Measurements from ENCODE around the gene ZNF600.
"Not testable (repeated sequence)": the region's sequence is repeated elsewhere in the genome, so short reads cannot be mapped to it uniquely, and the experiment has no call there.

ZNF600 gene

GRCh38 chr19:52743091-52743490 lies 43.5 kb downstream of the ZNF600 start:
- H3K36me3 ChIP-seq (ENCODE audit: control insufficient read depth in 2 of 2, insufficient read depth in 2 of 2, low read length in 2 of 2): no peaks in the 10 kb centered on the region
- H3K4me3 ChIP-seq (ENCODE audit: low read length in 2 of 2): no peak overlapping the region
- H3K9me3 ChIP-seq (ENCODE audit: control insufficient read depth in 2 of 2, low read length in 2 of 2): no peaks in the 10 kb centered on the region
- no peaks in the 10 kb centered on the region for H3K27me3 ChIP-seq (ENCODE audit: control insufficient read depth in 2 of 2, insufficient read depth in 2 of 2, low read length in 2 of 2)
- H3K9ac ChIP-seq (ENCODE audit: low read depth in 1 of 2, low read length in 2 of 2): no peak overlapping the region
- H3K27ac ChIP-seq (ENCODE audit: low read depth in 2 of 2, low read length in 2 of 2): no peak overlapping the region
- H3K4me1 ChIP-seq (ENCODE audit: control insufficient read depth in 2 of 2, insufficient read depth in 2 of 2, low read length in 2 of 2): no peaks in the 10 kb centered on the region

GRCh38 chr19:52742516-52742915 lies 44.1 kb downstream of the ZNF600 start:
- Histone ChIP-seq H3K4me1 (ENCODE audit: control insufficient read depth in 2 of 2, insufficient read depth in 2 of 2, low read length in 2 of 2) (no peaks in the 10 kb centered on the region), H3K27ac (ENCODE audit: low read depth in 2 of 2, low read length in 2 of 2) (no peak overlapping the region), H3K9me3 (ENCODE audit: control insufficient read depth in 2 of 2, low read length in 2 of 2) (no peaks in the 10 kb centered on the region), H3K4me3 (ENCODE audit: low read length in 2 of 2) (no peak overlapping the region), H3K36me3 (ENCODE audit: control insufficient read depth in 2 of 2, insufficient read depth in 2 of 2, low read length in 2 of 2) (no peaks in the 10 kb centered on the region), H3K9ac (ENCODE audit: low read depth in 1 of 2, low read length in 2 of 2) (no peak overlapping the region), H3K27me3 (ENCODE audit: control insufficient read depth in 2 of 2, insufficient read depth in 2 of 2, low read length in 2 of 2) (no peaks in the 10 kb centered on the region)

- Histone ChIP-seq H3K27me3 (ENCODE audit: control insufficient read depth in 2 of 2, insufficient read depth in 2 of 2, low read length in 2 of 2) (no peaks in the 10 kb centered on the region), H3K9ac (ENCODE audit: low read depth in 1 of 2, low read length in 2 of 2) (no peak overlapping the region), H3K4me3 (ENCODE audit: low read length in 2 of 2) (no peak overlapping the region), H3K9me3 (ENCODE audit: control insufficient read depth in 2 of 2, low read length in 2 of 2) (no peaks in the 10 kb centered on the region), H3K4me1 (ENCODE audit: control insufficient read depth in 2 of 2, insufficient read depth in 2 of 2, low read length in 2 of 2) (no peaks in the 10 kb centered on the region), H3K36me3 (ENCODE audit: control insufficient read depth in 2 of 2, insufficient read depth in 2 of 2, low read length in 2 of 2) (no peaks in the 10 kb centered on the region), H3K27ac (ENCODE audit: low read depth in 2 of 2, low read length in 2 of 2) (no peak overlapping the region)
Measured at GRCh38 chr19:52741951-52742485, 44.6 kb downstream of the ZNF600 start.

GRCh38 chr19:52741371-52741770 lies 45.2 kb downstream of the ZNF600 start:
- not testable (repeated sequence) for H3K27ac ChIP-seq (ENCODE audit: low read depth in 2 of 2, low read length in 2 of 2); H3K4me1 ChIP-seq (ENCODE audit: control insufficient read depth in 2 of 2, insufficient read depth in 2 of 2, low read length in 2 of 2); H3K27me3 ChIP-seq (ENCODE audit: control insufficient read depth in 2 of 2, insufficient read depth in 2 of 2, low read length in 2 of 2)

GRCh38 chr19:52739576-52739975 lies 47.0 kb downstream of the ZNF600 start:
- Histone ChIP-seq H3K36me3 (ENCODE audit: control insufficient read depth in 2 of 2, insufficient read depth in 2 of 2, low read length in 2 of 2) (no peaks in the 10 kb centered on the region), H3K9me3 (ENCODE audit: control insufficient read depth in 2 of 2, low read length in 2 of 2) (no peaks in the 10 kb centered on the region), H3K9ac (ENCODE audit: low read depth in 1 of 2, low read length in 2 of 2) (no peak overlapping the region), H3K4me3 (ENCODE audit: low read length in 2 of 2) (no peak overlapping the region), H3K27ac (ENCODE audit: low read depth in 2 of 2, low read length in 2 of 2) (no peak overlapping the region), H3K4me1 (ENCODE audit: control insufficient read depth in 2 of 2, insufficient read depth in 2 of 2, low read length in 2 of 2) (no peaks in the 10 kb centered on the region), H3K27me3 (ENCODE audit: control insufficient read depth in 2 of 2, insufficient read depth in 2 of 2, low read length in 2 of 2) (no peaks in the 10 kb centered on the region)

More at GRCh38 chr19:52741371-52741770, 45.2 kb downstream of the ZNF600 start:
- H3K9me3 ChIP-seq (ENCODE audit: control insufficient read depth in 2 of 2, low read length in 2 of 2); H3K9ac ChIP-seq (ENCODE audit: low read depth in 1 of 2, low read length in 2 of 2); H3K36me3 ChIP-seq (ENCODE audit: control insufficient read depth in 2 of 2, insufficient read depth in 2 of 2, low read length in 2 of 2); H3K4me3 ChIP-seq (ENCODE audit: low read length in 2 of 2): not testable (repeated sequence)

- no peaks in the 10 kb centered on the region for H3K36me3 ChIP-seq (ENCODE audit: control insufficient read depth in 2 of 2, insufficient read depth in 2 of 2, low read length in 2 of 2)
- peak overlapping the region in 1 of 2 donors; percentile 75 for H3K9ac ChIP-seq (ENCODE audit: low read depth in 1 of 2, low read length in 2 of 2)
- H3K4me3 ChIP-seq (ENCODE audit: low read length in 2 of 2): peak overlapping the region; percentile 68 to 94
- peaks cover 0 to 7% of the 10 kb centered on the region in 2 donors for H3K4me1 ChIP-seq (ENCODE audit: control insufficient read depth in 2 of 2, insufficient read depth in 2 of 2, low read length in 2 of 2)
- peak overlapping the region; percentile 77 to 89 for H3K27ac ChIP-seq (ENCODE audit: low read depth in 2 of 2, low read length in 2 of 2)
- H3K27me3 ChIP-seq (ENCODE audit: control insufficient read depth in 2 of 2, insufficient read depth in 2 of 2, low read length in 2 of 2): no peaks in the 10 kb centered on the region
- H3K9me3 ChIP-seq (ENCODE audit: control insufficient read depth in 2 of 2, low read length in 2 of 2): no peaks in the 10 kb centered on the region
Measured at GRCh38 chr19:52735734-52736133, 50.9 kb downstream of the ZNF600 start.

- no peaks in the 10 kb centered on the region for H3K36me3 ChIP-seq (ENCODE audit: control insufficient read depth in 2 of 2, insufficient read depth in 2 of 2, low read length in 2 of 2)
Measured at GRCh38 chr19:52734893-52735661, 51.5 kb downstream of the ZNF600 start, which contains the start of gene ZNF611. Gene ZNF611 (minus strand): TSS chr19:52735044. CDS start chr19:52715894, 19,150 bp downstream.

GRCh38 chr19:52734331-52734892 lies 52.2 kb downstream of the ZNF600 start:
- Histone ChIP-seq H3K4me3 (ENCODE audit: low read length in 2 of 2) (peak overlapping the region; percentile 94 to 97), H3K36me3 (ENCODE audit: control insufficient read depth in 2 of 2, insufficient read depth in 2 of 2, low read length in 2 of 2) (no peaks in the 10 kb centered on the region), H3K27me3 (ENCODE audit: control insufficient read depth in 2 of 2, insufficient read depth in 2 of 2, low read length in 2 of 2) (no peaks in the 10 kb centered on the region), H3K9me3 (ENCODE audit: control insufficient read depth in 2 of 2, low read length in 2 of 2) (no peaks in the 10 kb centered on the region), H3K27ac (ENCODE audit: low read depth in 2 of 2, low read length in 2 of 2) (peak overlapping the region; percentile 89 to 92), H3K4me1 (ENCODE audit: control insufficient read depth in 2 of 2, insufficient read depth in 2 of 2, low read length in 2 of 2) (peaks cover 0 to 7% of the 10 kb centered on the region in 2 donors), H3K9ac (ENCODE audit: low read depth in 1 of 2, low read length in 2 of 2) (peak overlapping the region; percentile 96 to 98)

More at GRCh38 chr19:52734893-52735661, 51.5 kb downstream of the ZNF600 start, which contains the start of gene ZNF611:
- H3K27ac ChIP-seq (ENCODE audit: low read depth in 2 of 2, low read length in 2 of 2): peak within 1 kb of the TSS; percentile 89 to 92
- peak within 1 kb of the TSS; percentile 94 to 97 for H3K4me3 ChIP-seq (ENCODE audit: low read length in 2 of 2)
- H3K27me3 ChIP-seq (ENCODE audit: control insufficient read depth in 2 of 2, insufficient read depth in 2 of 2, low read length in 2 of 2): no peaks in the 10 kb centered on the region
- no peaks in the 10 kb centered on the region for H3K9me3 ChIP-seq (ENCODE audit: control insufficient read depth in 2 of 2, low read length in 2 of 2)
- H3K9ac ChIP-seq (ENCODE audit: low read depth in 1 of 2, low read length in 2 of 2): peak within 1 kb of the TSS; percentile 96 to 98
- H3K4me1 ChIP-seq (ENCODE audit: control insufficient read depth in 2 of 2, insufficient read depth in 2 of 2, low read length in 2 of 2): peaks cover 0 to 7% of the 10 kb centered on the region in 2 donors

- H3K4me1 ChIP-seq (ENCODE audit: control insufficient read depth in 2 of 2, insufficient read depth in 2 of 2, low read length in 2 of 2); H3K27ac ChIP-seq (ENCODE audit: low read depth in 2 of 2, low read length in 2 of 2); H3K9me3 ChIP-seq (ENCODE audit: control insufficient read depth in 2 of 2, low read length in 2 of 2); H3K9ac ChIP-seq (ENCODE audit: low read depth in 1 of 2, low read length in 2 of 2); H3K27me3 ChIP-seq (ENCODE audit: control insufficient read depth in 2 of 2, insufficient read depth in 2 of 2, low read length in 2 of 2); H3K4me3 ChIP-seq (ENCODE audit: low read length in 2 of 2): not testable (repeated sequence)
- peaks cover 11 to 20% of the 10 kb centered on the region in 2 donors for H3K36me3 ChIP-seq (ENCODE audit: control insufficient read depth in 2 of 2, insufficient read depth in 2 of 2, low read length in 2 of 2)
Measured at GRCh38 chr19:52726051-52726450, 60.5 kb downstream of the ZNF600 start.

- Histone ChIP-seq H3K27me3 (ENCODE audit: control insufficient read depth in 2 of 2, insufficient read depth in 2 of 2, low read length in 2 of 2) (no peaks in the 10 kb centered on the region), H3K9me3 (ENCODE audit: control insufficient read depth in 2 of 2, low read length in 2 of 2) (no peaks in the 10 kb centered on the region), H3K36me3 (ENCODE audit: control insufficient read depth in 2 of 2, insufficient read depth in 2 of 2, low read length in 2 of 2) (peaks cover 11 to 20% of the 10 kb centered on the region in 2 donors), H3K9ac (ENCODE audit: low read depth in 1 of 2, low read length in 2 of 2) (no peak overlapping the region), H3K4me3 (ENCODE audit: low read length in 2 of 2) (no peak overlapping the region), H3K4me1 (ENCODE audit: control insufficient read depth in 2 of 2, insufficient read depth in 2 of 2, low read length in 2 of 2) (no peaks in the 10 kb centered on the region), H3K27ac (ENCODE audit: low read depth in 2 of 2, low read length in 2 of 2) (no peak overlapping the region)
Measured at GRCh38 chr19:52725528-52725961, 61.0 kb downstream of the ZNF600 start.
